ENCODE measurements around the gene SH3PXD2A.

SH3PXD2A gene

GRCh38 chr10:103822107-103822716 lies 33.2 kb downstream of the SH3PXD2A start:
- TF ChIP-seq CTCF (IDR thresholded peaks at IDR 0.05; ENCODE audit: control insufficient read depth, extremely low read depth, insufficient read depth), result no peak
- no peak for DNase-seq (ENCODE audit: low read depth)

GRCh38 chr10:103820101-103821062 lies 35.0 kb downstream of the SH3PXD2A start:
- no peak for TF ChIP-seq CTCF (IDR thresholded peaks at IDR 0.05; ENCODE audit: control insufficient read depth, extremely low read depth, insufficient read depth)
- no peak overlapping the region for H3K4me3 ChIP-seq (ENCODE audit: low read depth, low read length)
- no peak for DNase-seq (ENCODE audit: low read depth)

More at GRCh38 chr10:103822107-103822716, 33.2 kb downstream of the SH3PXD2A start:
- H3K4me3 ChIP-seq (ENCODE audit: low read depth, low read length), result no peak overlapping the region

GRCh38 chr10:103819493-103819892 lies 35.9 kb downstream of the SH3PXD2A start:
- no peak for TF ChIP-seq CTCF (IDR thresholded peaks at IDR 0.05; ENCODE audit: control insufficient read depth, extremely low read depth, insufficient read depth)
- no peak overlapping the region for H3K4me3 ChIP-seq (ENCODE audit: low read depth, low read length)
- no peak for DNase-seq (ENCODE audit: low read depth)

- no peak overlapping the region for H3K4me3 ChIP-seq (ENCODE audit: low read depth, low read length)
- DNase-seq (ENCODE audit: low read depth), result no peak
- no peak for TF ChIP-seq CTCF (IDR thresholded peaks at IDR 0.05; ENCODE audit: control insufficient read depth, extremely low read depth, insufficient read depth)
Measured at GRCh38 chr10:103818765-103819374, 36.5 kb downstream of the SH3PXD2A start.

- no peak for TF ChIP-seq CTCF (IDR thresholded peaks at IDR 0.05; ENCODE audit: control insufficient read depth, extremely low read depth, insufficient read depth)
- no peak for DNase-seq (ENCODE audit: low read depth)
Measured at GRCh38 chr10:103818105-103818504, 37.3 kb downstream of the SH3PXD2A start.

GRCh38 chr10:103816431-103816830 lies 38.9 kb downstream of the SH3PXD2A start:
- no peak for TF ChIP-seq CTCF (IDR thresholded peaks at IDR 0.05; ENCODE audit: control insufficient read depth, extremely low read depth, insufficient read depth)
- no peak for DNase-seq (ENCODE audit: low read depth)
- H3K4me3 ChIP-seq (ENCODE audit: low read depth, low read length), result no peak overlapping the region

More at GRCh38 chr10:103818105-103818504, 37.3 kb downstream of the SH3PXD2A start:
- H3K4me3 ChIP-seq (ENCODE audit: low read depth, low read length), result no peak overlapping the region

All from LNCaP clone FGC (cell line).